GM21576 (cell line): ENCODE results near the gene APP.
"Not testable (repeated sequence)": the region's sequence is repeated elsewhere in the genome, so short reads cannot be mapped to it uniquely, and the experiment has no call there.

ENCODE experiments used
- ATAC-seq: cut with Tn5 transposase; IDR thresholded peaks from one replicate; pipeline ENCODE4 v1.9.1; 2021; ENCODE audit warnings: mild to moderate bottlenecking, moderate library complexity; ENCODE audit not compliant: unreplicated experiment

Gene APP

DNA sequence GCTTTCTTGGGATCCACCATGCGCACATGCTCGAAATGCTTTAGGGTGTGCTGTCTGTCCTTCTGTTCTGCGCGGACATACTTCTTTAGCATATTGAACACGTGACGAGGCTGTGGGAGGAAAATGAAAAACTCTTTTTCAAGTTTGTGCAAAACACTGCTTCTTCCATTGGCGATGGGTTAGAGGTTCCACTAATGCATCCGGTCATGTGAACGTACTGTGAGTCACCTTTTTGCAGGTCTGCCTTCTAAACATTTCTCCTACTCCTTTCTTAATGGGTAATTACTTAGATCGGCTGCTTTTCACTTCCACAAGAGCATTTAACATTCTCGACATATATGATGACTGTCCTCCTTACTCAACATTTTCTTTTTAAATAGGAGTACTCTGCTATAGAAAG is 214.9 kb downstream of the APP start:
- ATAC-seq: no peak

GRCh38 chr21:25953659-25954058 is 216.9 kb downstream of the APP start:
- no peak for ATAC-seq

- no peak for ATAC-seq
Measured at GRCh38 chr21:25953196-25953595, 217.4 kb downstream of the APP start.

- ATAC-seq: no peak
Measured at GRCh38 chr21:25952306-25952705, 218.3 kb downstream of the APP start.

DNA sequence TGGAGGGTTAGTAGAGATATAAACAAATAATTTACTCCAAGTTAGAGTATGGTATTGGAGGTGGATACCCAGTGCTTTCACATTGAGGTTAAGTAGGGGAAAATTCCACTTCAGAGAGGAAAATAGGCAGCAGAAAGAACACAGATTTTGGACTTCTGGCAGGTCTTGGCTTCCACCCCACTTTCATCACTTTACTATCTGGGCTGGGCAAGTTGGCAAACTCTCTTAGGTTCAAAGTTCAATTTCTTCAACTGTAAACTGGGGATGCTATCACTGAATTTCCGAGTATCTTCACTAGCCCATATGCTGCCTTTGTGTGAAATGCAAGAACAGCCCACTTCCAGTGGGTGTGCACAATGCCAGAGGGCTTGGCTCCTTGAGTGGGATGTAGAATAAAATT is 220.9 kb downstream of the APP start:
- ATAC-seq: no peak

GRCh38 chr21:25944672-25945213 is 225.8 kb downstream of the APP start:
- ATAC-seq: no peak

DNA sequence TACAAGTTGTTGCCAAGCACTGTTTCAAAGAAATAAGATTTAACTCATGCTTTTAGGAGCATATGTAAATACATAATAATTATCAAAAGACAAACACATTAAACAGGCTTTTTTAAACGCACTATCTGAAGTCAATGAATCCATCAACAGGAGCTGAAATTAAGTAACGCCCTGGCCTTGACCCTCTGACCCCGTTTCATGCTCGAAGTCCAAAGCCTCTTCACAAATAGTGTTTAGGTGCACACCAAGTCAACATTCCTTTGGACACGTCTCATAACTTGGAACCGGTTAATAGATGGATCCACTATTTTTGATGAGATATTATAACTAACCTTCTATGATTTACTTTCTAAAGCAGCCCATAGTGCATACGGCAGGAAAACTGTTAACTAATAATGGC is 226.5 kb downstream of the APP start:
- ATAC-seq: no peak

DNA sequence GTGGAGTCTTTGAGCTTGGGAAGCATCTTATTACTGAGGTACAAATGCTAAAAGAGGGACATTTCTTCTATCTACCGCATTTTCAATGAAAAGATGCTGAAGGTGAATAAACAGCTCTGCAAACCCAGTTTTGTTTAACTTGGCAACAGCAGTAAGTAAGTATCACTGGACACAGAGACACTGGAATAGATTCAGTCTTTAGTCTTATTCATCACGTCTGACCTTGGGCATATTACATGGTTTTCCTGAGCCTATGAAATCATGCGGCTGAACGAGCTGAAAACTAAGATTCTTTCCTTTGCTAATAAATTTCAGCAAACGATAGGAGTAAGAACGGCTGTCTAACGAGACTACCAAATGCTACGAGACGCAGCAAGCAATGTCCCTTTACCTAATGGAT is 228.4 kb downstream of the APP start:
- no peak for ATAC-seq

DNA sequence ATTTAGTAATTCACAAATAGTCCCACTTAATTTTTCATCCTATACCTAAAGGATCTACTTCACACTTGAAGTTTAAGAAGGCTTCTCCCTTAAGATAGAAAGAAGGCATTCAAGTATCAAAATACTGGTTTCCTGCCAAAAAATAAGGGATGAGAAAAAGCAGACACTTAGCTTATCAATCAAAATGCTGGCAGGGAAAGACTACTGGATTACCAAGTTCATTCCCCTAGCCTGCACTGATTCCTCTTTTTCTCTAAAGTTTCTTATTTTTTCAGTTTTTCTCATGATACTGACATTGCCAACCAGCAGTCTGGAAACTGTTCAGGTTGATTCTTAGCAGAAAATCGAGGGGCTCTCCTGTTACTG is 231.2 kb downstream of the APP start:
- no peak for ATAC-seq

GRCh38 chr21:25938658-25939395 is 231.7 kb downstream of the APP start:
- no peak for ATAC-seq

DNA sequence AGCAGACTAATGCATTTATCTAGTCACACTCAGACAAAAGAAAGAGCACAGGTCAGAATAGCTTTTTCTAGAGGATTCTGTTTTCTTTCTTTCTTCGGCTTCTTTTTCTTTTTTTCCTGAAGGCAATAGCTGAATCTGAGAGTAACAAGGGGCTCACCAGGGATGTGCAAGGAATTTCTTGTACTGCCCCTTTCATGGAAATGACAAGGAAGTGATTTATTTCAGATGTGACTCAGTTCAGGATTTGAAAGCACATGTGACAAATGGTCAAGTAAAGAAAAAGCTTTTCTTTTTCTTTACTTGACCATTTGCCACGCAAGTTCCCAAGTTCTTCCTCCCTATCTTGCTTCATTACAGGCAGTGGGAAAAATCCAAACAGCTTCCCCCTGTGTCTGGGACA is 233.8 kb downstream of the APP start:
- no peak for ATAC-seq

DNA sequence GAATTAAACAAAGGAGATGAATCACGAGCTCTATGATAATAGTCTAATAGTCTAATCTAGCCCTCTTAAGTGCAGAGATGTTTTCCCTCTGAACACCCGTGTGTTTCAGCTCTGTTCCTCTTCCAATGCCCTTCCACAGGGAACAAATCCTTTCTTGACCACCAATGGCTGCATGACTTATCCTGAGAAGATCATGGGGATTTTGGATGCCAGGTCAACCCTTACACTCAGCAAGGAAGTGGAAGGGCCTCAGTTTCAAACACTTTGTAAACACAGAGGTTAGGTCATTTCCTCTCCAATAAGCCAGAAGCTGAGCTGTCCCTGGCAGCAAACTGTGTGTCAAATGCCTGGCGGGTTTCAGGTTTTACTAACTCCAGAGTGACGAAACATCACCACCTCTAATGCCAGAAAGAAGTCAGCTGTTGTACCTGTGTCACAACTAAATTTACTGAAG is 235.8 kb downstream of the APP start:
- ATAC-seq: no peak

DNA sequence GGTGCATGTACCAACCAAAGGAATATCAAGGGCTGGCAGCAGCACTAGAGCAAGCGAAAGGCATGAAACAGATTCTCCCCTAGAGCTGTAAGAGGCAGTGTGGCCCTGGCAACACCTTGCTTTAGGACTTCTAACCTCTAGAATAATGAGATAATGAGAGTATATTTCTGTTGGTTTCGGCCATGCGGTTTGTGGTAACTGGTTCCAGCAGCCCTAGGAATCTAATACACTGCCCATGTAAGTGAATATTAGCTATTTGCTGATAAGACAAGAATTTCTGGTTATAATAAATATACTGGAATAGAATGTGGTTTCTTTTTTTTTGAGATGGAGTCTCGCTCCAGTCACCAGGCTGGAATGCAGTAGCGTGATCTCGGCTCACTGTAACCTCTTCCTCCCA is 236.4 kb downstream of the APP start:
- no peak for ATAC-seq

GRCh38 chr21:25931765-25932164 is 238.8 kb downstream of the APP start:
- no peak for ATAC-seq

GRCh38 chr21:25929856-25930520 is 240.6 kb downstream of the APP start:
- no peak for ATAC-seq

DNA sequence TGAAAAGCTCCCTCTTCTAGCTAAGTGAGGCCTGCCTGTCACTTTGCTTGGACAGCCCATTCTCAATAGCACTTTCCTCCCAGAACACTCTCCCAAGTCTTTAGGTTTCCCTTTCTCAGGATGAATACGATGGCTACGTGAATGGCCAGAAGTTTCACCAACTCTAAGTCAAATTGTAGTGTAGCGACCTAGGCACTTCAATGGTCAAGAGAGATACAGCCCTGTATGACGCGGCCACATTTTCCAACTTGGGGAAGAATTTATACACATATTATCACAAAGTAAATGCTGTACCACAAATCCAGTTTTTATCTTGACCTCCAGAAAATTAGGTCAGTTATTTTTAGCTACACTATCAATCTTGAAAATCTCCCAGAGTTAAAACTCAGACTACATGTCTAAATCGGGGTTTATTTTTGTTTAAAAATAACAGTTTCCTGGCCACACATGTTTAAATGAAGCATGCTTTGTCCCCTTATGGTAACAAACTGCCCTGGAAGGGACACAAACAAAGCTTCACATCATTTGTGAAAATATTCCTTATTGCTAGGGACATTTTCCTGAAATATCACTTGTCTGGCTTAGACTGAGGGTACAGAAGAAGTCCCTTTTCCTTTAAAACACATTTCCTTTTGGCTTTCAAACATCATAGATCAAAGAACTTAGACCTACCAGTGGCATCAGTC is 243.2 kb downstream of the APP start:
- ATAC-seq: no peak

- no peak for ATAC-seq
Measured at GRCh38 chr21:25925936-25926335, 244.6 kb downstream of the APP start.

DNA sequence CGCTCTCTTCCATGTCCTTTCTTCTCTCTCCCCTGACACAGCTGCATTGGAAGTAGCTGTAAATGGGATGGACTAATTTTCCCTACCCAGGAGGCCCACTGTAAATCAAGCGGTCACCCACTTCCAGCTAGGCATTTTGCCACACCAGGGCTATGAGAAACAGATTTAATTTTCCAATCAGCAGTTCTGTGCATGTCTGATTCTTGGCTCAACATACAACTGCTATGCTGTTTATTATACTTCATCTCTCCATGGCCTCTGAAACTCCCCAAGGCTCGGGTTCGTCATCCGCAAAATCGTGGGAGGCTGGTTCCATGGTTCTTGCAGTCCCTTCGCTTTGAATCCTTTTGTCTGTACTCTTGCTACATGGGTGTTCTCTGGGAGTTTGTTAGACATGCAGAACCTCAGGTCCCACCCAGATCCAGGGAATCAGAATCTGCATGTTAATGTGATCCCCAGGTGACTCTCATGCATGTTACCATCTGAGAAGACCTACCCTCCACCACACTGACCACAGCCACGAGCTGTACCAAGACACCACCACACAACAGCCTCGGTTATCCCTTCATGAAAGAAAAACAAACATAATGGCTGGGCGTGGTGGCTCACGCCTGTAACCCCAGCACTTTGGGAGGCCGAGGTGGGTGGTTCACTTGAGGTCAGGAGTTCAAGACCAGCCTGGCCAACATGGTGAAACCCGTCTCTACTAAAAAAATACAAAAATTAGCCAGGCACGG is 245.3 kb downstream of the APP start:
- no peak for ATAC-seq

- not testable (repeated sequence) for ATAC-seq
Measured at GRCh38 chr21:25918152-25918551, 252.4 kb downstream of the APP start.

- ATAC-seq: no peak
Measured at GRCh38 chr21:25916226-25916625, 254.3 kb downstream of the APP start.

GRCh38 chr21:25913479-25913878 is 257.1 kb downstream of the APP start:
- ATAC-seq: no peak
